ENCODE data around the gene TGFBR3. TPM values are rescaled to one million over a fixed set of nuclear protein-coding genes. Genes with fewer than 3 reads are reported as not detected.

Gene TGFBR3
- total and polyA plus RNA-seq, 10 donors = 5.2 to 254 (median 166) TPM

- no peaks in the 10 kb centered on the region for H3K36me3 ChIP-seq
- peaks cover 14 to 92% (median 51%) of the 10 kb centered on the region in 6 donors for H3K4me1 ChIP-seq
- no peaks in the 10 kb centered on the region for H3K27me3 ChIP-seq (replicated peaks in 1 of 7)
- DNase-seq = no peak
- TF ChIP-seq CTCF (IDR thresholded peaks at IDR 0.05 in 8 of 11, conservative IDR thresholded peaks at IDR 0.05 in 3 of 11) (no peak), POLR2A (IDR thresholded peaks at IDR 0.05) (no peak), POLR2AphosphoS5 (IDR thresholded peaks at IDR 0.05) (no peak)
- WGBS, 5 donors = 60 to 82% (median 75%) methylated on average over 4 of the region's 4 CpGs
- H3K4me3 ChIP-seq = peak overlapping the region in 1 of 8 donors; percentile 29
- intact Hi-C loops (cut with DNase I; ENCODE audit: low total_unique reads) = no loop called here
- H3K9me3 ChIP-seq = no peaks in the 10 kb centered on the region
- H3K27ac ChIP-seq = peak overlapping the region in 7 of 8 donors; percentile 72 to 81 (median 77)
Measured at GRCh38 chr1:91814448-91814847, 71.5 kb downstream of the TGFBR3 start.

GRCh38 chr1:91813813-91814212 lies 72.1 kb downstream of the TGFBR3 start:
- peak overlapping the region in 7 of 8 donors; percentile 72 to 81 (median 77) for H3K27ac ChIP-seq
- H3K4me1 ChIP-seq = peaks cover 13 to 92% (median 55%) of the 10 kb centered on the region in 6 donors
- no peaks in the 10 kb centered on the region for H3K9me3 ChIP-seq
- no peak for DNase-seq
- 78 to 95% (median 88%) methylated on average over 7 of the region's 7 CpGs for WGBS, 5 donors
- H3K36me3 ChIP-seq = no peaks in the 10 kb centered on the region
- peak overlapping the region in 1 of 8 donors; percentile 29 for H3K4me3 ChIP-seq
- intact Hi-C loops (cut with DNase I; ENCODE audit: low total_unique reads) = no loop called here
- no peaks in the 10 kb centered on the region for H3K27me3 ChIP-seq (replicated peaks in 1 of 7)
- TF ChIP-seq POLR2AphosphoS5 (IDR thresholded peaks at IDR 0.05) (peak in 1 of 3 donors; percentile 31), POLR2A (IDR thresholded peaks at IDR 0.05) (no peak), CTCF (IDR thresholded peaks at IDR 0.05 in 8 of 11, conservative IDR thresholded peaks at IDR 0.05 in 3 of 11) (no peak)

GRCh38 chr1:91811363-91812025 lies 74.5 kb downstream of the TGFBR3 start:
- Histone ChIP-seq H3K27me3 (replicated peaks in 1 of 7) (no peaks in the 10 kb centered on the region), H3K4me3 (no peak overlapping the region), H3K36me3 (no peaks in the 10 kb centered on the region), H3K9me3 (no peaks in the 10 kb centered on the region), H3K4me1 (peaks cover 8 to 90% (median 54%) of the 10 kb centered on the region in 6 donors), H3K27ac (peak overlapping the region in 2 of 8 donors; percentile 23 to 47)
- TF ChIP-seq POLR2AphosphoS5 (IDR thresholded peaks at IDR 0.05) (no peak), POLR2A (IDR thresholded peaks at IDR 0.05) (no peak), CTCF (IDR thresholded peaks at IDR 0.05 in 8 of 11, conservative IDR thresholded peaks at IDR 0.05 in 3 of 11) (no peak)
- WGBS, 5 donors = 60 to 74% (median 67%) methylated on average over 3 of the region's 3 CpGs
- DNase-seq = no peak
- intact Hi-C loops (cut with DNase I; ENCODE audit: low total_unique reads) = no loop called here

GRCh38 chr1:91809317-91809716 lies 76.6 kb downstream of the TGFBR3 start:
- Histone ChIP-seq H3K36me3 (no peaks in the 10 kb centered on the region), H3K4me1 (peaks cover 18 to 93% (median 71%) of the 10 kb centered on the region in 6 donors), H3K27ac (peak overlapping the region in 5 of 8 donors; percentile 1 to 86 (median 31)), H3K9me3 (no peaks in the 10 kb centered on the region), H3K4me3 (no peak overlapping the region), H3K27me3 (replicated peaks in 1 of 7) (no peaks in the 10 kb centered on the region)
- TF ChIP-seq POLR2A (IDR thresholded peaks at IDR 0.05) = no peak
- TF ChIP-seq POLR2AphosphoS5 (IDR thresholded peaks at IDR 0.05) = peak in 1 of 3 donors; percentile 27
- no peak for DNase-seq
- intact Hi-C loops (cut with DNase I; ENCODE audit: low total_unique reads) = no loop called here
- 43 to 61% (median 51%) methylated on average over 3 of the region's 3 CpGs for WGBS, 5 donors
